Lower leg skin (tissue), 3 donors: ENCODE results near the gene BTBD16.

Source experiments
- POLR2A ChIP-seq, 2 donors: fragments of 450-650 bp; IDR thresholded peaks; one replicate each; pipeline ENCODE4 v1.6.1; 2016 to 2017; ENCODE audit warnings: antibody characterized with exemption in 2 of 2, mild to moderate bottlenecking in 1 of 2, moderate library complexity in 1 of 2
- TF ChIP-seq, protein P1 (sequence below), 3 donors: fragments of 450-650 bp; IDR thresholded peaks; one replicate each; pipeline ENCODE4 v1.5.1; 2016; ENCODE audit warnings: antibody characterized with exemption in 3 of 3, mild to moderate bottlenecking in 3 of 3, moderate library complexity in 2 of 3

DNA sequence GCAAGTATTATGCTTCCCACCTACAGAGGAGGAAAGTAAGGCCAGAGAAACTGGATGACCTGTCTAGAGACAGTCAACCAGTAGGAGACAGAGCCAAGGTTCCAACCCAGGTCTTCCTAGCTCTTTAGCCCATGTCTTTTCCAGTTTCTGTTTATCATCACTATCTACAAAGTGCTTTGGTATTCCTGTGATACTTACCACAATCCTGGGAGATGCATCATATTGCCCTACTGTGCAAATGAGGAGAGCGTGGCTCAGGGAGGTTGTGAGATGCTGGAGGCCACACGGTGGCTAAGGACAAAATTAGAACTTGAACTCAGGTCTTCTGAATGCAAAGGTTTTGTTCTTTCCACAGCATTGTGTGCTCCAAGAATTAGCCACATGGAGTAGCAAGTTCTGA lies 92.2 kb downstream of the BTBD16 start:
- TF ChIP-seq, protein P1, sequence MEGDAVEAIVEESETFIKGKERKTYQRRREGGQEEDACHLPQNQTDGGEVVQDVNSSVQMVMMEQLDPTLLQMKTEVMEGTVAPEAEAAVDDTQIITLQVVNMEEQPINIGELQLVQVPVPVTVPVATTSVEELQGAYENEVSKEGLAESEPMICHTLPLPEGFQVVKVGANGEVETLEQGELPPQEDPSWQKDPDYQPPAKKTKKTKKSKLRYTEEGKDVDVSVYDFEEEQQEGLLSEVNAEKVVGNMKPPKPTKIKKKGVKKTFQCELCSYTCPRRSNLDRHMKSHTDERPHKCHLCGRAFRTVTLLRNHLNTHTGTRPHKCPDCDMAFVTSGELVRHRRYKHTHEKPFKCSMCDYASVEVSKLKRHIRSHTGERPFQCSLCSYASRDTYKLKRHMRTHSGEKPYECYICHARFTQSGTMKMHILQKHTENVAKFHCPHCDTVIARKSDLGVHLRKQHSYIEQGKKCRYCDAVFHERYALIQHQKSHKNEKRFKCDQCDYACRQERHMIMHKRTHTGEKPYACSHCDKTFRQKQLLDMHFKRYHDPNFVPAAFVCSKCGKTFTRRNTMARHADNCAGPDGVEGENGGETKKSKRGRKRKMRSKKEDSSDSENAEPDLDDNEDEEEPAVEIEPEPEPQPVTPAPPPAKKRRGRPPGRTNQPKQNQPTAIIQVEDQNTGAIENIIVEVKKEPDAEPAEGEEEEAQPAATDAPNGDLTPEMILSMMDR (IDR thresholded peaks at IDR 0.05): no peak
- TF ChIP-seq POLR2A (IDR thresholded peaks at IDR 0.05): no peak
